ENCODE measurements around the gene MYO18B. TPM values are rescaled to one million over a fixed set of nuclear protein-coding genes. Genes with fewer than 3 reads are reported as not detected.

MYO18B gene
- total RNA-seq, 2 experiments from 2014 or later = 0.11 to 0.22 TPM

DNA sequence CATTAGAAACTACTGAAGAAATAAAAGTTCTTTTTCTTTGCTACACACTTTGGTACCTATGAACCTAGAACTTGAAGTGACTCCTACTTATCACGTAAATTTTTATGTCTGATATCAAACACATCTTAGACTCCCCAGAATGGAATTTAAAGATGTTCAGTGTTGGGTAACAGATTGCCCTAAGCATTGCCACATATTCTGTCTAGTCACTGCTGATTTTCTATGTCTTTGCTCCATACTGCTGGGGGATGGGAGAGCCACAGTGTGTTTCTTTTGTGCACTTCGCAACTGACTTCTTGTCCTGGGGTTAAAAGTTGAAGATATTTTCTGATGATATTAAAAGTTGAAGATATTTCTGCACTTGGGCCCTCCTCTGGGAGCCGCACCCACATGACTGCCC lies 19.4 kb upstream of the MYO18B start:
- Histone ChIP-seq H3K27ac (ENCODE audit: low read depth in 1 of 2, low read length in 2 of 2) (no peak overlapping the region), H3K36me3 (ENCODE audit: insufficient read depth, low read length) (no peaks in the 10 kb centered on the region), H3K9me3 (ENCODE audit: control insufficient read depth in 1 of 2, insufficient read depth in 1 of 2, low read length in 2 of 2) (no peaks in the 10 kb centered on the region), H3K4me1 (ENCODE audit: insufficient read depth, low read length) (no peaks in the 10 kb centered on the region), H3K27me3 (ENCODE audit: control insufficient read depth in 1 of 2, insufficient read depth in 2 of 2, low read length in 2 of 2) (no peaks in the 10 kb centered on the region), H3K4me3 (ENCODE audit: low read length) (no peak overlapping the region)
- no peak overlapping the region for H3K27ac Mint-ChIP-seq
- no peak for DNase-seq
- no peak for ATAC-seq (ENCODE audit: poor library complexity)
- no peak overlapping the region for H3K4me3 Mint-ChIP-seq
- H3K36me3 Mint-ChIP-seq (ENCODE audit: low read depth) = no peaks in the 10 kb centered on the region
- no peaks in the 10 kb centered on the region for H3K27me3 Mint-ChIP-seq
- intact Hi-C loops (cut with DNase I, micrococcal nuclease) = no loop called here
- CTCF ChIA-PET = no interaction called here
- H3K4me1 Mint-ChIP-seq (ENCODE audit: low read depth) = no peaks in the 10 kb centered on the region
- POLR2A ChIA-PET = no interaction called here
- TF ChIP-seq, protein P1, sequence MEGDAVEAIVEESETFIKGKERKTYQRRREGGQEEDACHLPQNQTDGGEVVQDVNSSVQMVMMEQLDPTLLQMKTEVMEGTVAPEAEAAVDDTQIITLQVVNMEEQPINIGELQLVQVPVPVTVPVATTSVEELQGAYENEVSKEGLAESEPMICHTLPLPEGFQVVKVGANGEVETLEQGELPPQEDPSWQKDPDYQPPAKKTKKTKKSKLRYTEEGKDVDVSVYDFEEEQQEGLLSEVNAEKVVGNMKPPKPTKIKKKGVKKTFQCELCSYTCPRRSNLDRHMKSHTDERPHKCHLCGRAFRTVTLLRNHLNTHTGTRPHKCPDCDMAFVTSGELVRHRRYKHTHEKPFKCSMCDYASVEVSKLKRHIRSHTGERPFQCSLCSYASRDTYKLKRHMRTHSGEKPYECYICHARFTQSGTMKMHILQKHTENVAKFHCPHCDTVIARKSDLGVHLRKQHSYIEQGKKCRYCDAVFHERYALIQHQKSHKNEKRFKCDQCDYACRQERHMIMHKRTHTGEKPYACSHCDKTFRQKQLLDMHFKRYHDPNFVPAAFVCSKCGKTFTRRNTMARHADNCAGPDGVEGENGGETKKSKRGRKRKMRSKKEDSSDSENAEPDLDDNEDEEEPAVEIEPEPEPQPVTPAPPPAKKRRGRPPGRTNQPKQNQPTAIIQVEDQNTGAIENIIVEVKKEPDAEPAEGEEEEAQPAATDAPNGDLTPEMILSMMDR (IDR thresholded peaks at IDR 0.05) = no peak
- H3K9me3 Mint-ChIP-seq = no peaks in the 10 kb centered on the region

DNA sequence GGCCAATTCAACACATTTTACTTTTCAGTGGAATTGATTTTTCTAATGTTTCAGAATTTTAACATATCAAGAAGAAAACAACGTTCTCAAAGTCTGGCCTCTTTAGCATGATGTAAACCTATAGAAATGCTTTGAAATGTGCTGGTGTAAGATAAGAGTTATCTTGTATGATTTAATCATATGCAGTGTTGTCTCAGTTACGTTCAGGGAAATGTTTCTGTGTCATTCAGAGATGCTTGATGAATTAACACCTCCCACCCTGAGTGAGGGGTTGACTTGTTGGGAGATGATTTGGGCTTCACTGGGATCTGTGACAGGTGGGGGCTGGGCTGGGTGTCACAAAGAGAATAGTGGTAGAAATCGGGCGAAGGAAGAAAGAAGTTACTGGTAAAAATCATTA lies 15.7 kb upstream of the MYO18B start:
- Histone ChIP-seq H3K27ac (ENCODE audit: low read depth in 1 of 2, low read length in 2 of 2) (no peak overlapping the region), H3K36me3 (ENCODE audit: insufficient read depth, low read length) (no peaks in the 10 kb centered on the region), H3K27me3 (ENCODE audit: control insufficient read depth in 1 of 2, insufficient read depth in 2 of 2, low read length in 2 of 2) (no peaks in the 10 kb centered on the region), H3K9me3 (ENCODE audit: control insufficient read depth in 1 of 2, insufficient read depth in 1 of 2, low read length in 2 of 2) (no peaks in the 10 kb centered on the region), H3K4me1 (ENCODE audit: insufficient read depth, low read length) (no peaks in the 10 kb centered on the region), H3K4me3 (ENCODE audit: low read length) (no peak overlapping the region)
- Mint-ChIP-seq H3K27me3 (no peaks in the 10 kb centered on the region), H3K36me3 (ENCODE audit: low read depth) (no peaks in the 10 kb centered on the region), H3K27ac (no peak overlapping the region), H3K4me3 (no peak overlapping the region), H3K4me1 (ENCODE audit: low read depth) (no peaks in the 10 kb centered on the region), H3K9me3 (no peaks in the 10 kb centered on the region)
- no peak for DNase-seq
- ATAC-seq (ENCODE audit: poor library complexity) = no peak
- ChIA-PET POLR2A (no interaction called here), CTCF (no interaction called here)
- intact Hi-C loops (cut with DNase I, micrococcal nuclease) = no loop called here
- TF ChIP-seq, protein P1 (IDR thresholded peaks at IDR 0.05) = no peak

DNA sequence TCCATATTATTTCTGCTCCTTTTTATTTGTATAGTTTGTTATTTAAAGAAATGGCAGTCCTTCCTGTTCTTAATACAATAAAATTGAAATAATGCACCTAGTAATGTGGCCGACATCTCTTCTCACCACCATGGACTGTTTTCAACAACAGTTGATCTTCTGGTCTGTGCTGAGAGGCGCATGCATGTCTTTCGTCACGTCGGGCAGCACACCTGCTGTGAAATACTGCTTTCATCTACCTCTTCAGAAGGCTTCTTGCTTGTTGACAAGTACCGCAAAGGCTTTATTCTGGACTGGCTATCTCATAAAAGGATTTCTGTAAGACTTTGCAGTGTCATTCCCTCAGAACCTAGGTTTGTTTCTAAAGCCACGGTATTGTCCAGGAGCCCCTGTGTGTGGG lies 13.9 kb upstream of the MYO18B start:
- no peaks in the 10 kb centered on the region for H3K4me1 ChIP-seq (ENCODE audit: insufficient read depth, low read length)
- Mint-ChIP-seq H3K4me1 (ENCODE audit: low read depth) (no peaks in the 10 kb centered on the region), H3K9me3 (no peaks in the 10 kb centered on the region), H3K27me3 (no peaks in the 10 kb centered on the region), H3K36me3 (ENCODE audit: low read depth) (no peaks in the 10 kb centered on the region), H3K27ac (no peak overlapping the region), H3K4me3 (no peak overlapping the region)
- H3K27me3 ChIP-seq (ENCODE audit: control insufficient read depth in 1 of 2, insufficient read depth in 2 of 2, low read length in 2 of 2) = no peaks in the 10 kb centered on the region
- DNase-seq = no peak
- no peak overlapping the region for H3K27ac ChIP-seq (ENCODE audit: low read depth in 1 of 2, low read length in 2 of 2)
- H3K36me3 ChIP-seq (ENCODE audit: insufficient read depth, low read length) = no peaks in the 10 kb centered on the region
- H3K9me3 ChIP-seq (ENCODE audit: control insufficient read depth in 1 of 2, insufficient read depth in 1 of 2, low read length in 2 of 2) = no peaks in the 10 kb centered on the region
- TF ChIP-seq, protein P1 (IDR thresholded peaks at IDR 0.05) = no peak
- intact Hi-C loops (cut with DNase I, micrococcal nuclease) = no loop called here
- ChIA-PET POLR2A (no interaction called here), CTCF (no interaction called here)
- no peak for ATAC-seq (ENCODE audit: poor library complexity)
- H3K4me3 ChIP-seq (ENCODE audit: low read length) = no peak overlapping the region

Measured in CD4-positive, alpha-beta T cell (primary cell).